ENCODE results near the gene DAAM2.

- no peak for TF ChIP-seq POLR2A (IDR thresholded peaks at IDR 0.05)
- no peak for TF ChIP-seq CTCF (IDR thresholded peaks at IDR 0.05)
- TF ChIP-seq EP300 (IDR thresholded peaks at IDR 0.05; ENCODE audit: low read depth): no peak
- TF ChIP-seq POLR2AphosphoS5 (IDR thresholded peaks at IDR 0.05): no peak
These were observed 119.4 kb downstream of the DAAM2 start for GRCh38 chr6:39911513-39912125.
